Upper lobe of left lung (tissue), 4 donors: Measurements from ENCODE around the gene RERE.

Experiments
- CTCF ChIP-seq, 6 experiments: fragments of 450-650 bp in 4 of 6; fragments of 200-600 bp in 2 of 6; sonication (generic) in 2 of 6; IDR thresholded peaks; one replicate each; pipeline ENCODE4 v1.5.1; 2016 to 2019; ENCODE audit warnings: antibody characterized with exemption in 6 of 6
- POLR2AphosphoS5 ChIP-seq, 2 donors: sonication (generic); formaldehyde crosslinking; IDR thresholded peaks; one replicate each; pipeline ENCODE4 v1.5.1; 2017; ENCODE audit warnings: antibody characterized with exemption in 2 of 2

GRCh38 chr1:8578936-8579335, 238.5 kb downstream of the RERE start:
- TF ChIP-seq CTCF (IDR thresholded peaks at IDR 0.05) (no peak), POLR2AphosphoS5 (IDR thresholded peaks at IDR 0.05) (no peak)
